HG03354 (cell line): ENCODE data around the gene CPNE4.

Experiments
- ATAC-seq: cut with Tn5 transposase; IDR thresholded peaks from one replicate; pipeline ENCODE4 v1.9.1; 2021; ENCODE audit warnings: mild to moderate bottlenecking; ENCODE audit not compliant: unreplicated experiment, poor library complexity, severe bottlenecking

The CPNE4 gene

GRCh38 chr3:131714585-131715220 is 320.1 kb downstream of the CPNE4 start:
- peak; percentile 78 for ATAC-seq

GRCh38 chr3:131713416-131714123 is 321.2 kb downstream of the CPNE4 start:
- ATAC-seq = no peak

- ATAC-seq = no peak
Observed at GRCh38 chr3:131712662-131713061, 322.2 kb downstream of the CPNE4 start.

GRCh38 chr3:131711114-131711768 is 323.6 kb downstream of the CPNE4 start:
- peak; percentile 31 for ATAC-seq

- ATAC-seq = no peak
Observed at GRCh38 chr3:131708241-131708640, 326.6 kb downstream of the CPNE4 start.

GRCh38 chr3:131705558-131706051 is 329.2 kb downstream of the CPNE4 start:
- peak; percentile 89 for ATAC-seq

GRCh38 chr3:131705099-131705498 is 329.7 kb downstream of the CPNE4 start:
- ATAC-seq = peak; percentile 7

- no peak for ATAC-seq
Observed at GRCh38 chr3:131704098-131704497, 330.7 kb downstream of the CPNE4 start.

- ATAC-seq = no peak
Observed at GRCh38 chr3:131702146-131702545, 332.7 kb downstream of the CPNE4 start.

- ATAC-seq = no peak
Observed at GRCh38 chr3:131701153-131701770, 333.6 kb downstream of the CPNE4 start.

- no peak for ATAC-seq
Observed at GRCh38 chr3:131699001-131699400, 335.8 kb downstream of the CPNE4 start.

- ATAC-seq = no peak
Observed at GRCh38 chr3:131694376-131694775, 340.4 kb downstream of the CPNE4 start.

- ATAC-seq = no peak
Observed at GRCh38 chr3:131692356-131692755, 342.5 kb downstream of the CPNE4 start.

- ATAC-seq = peak; percentile 72
Observed at GRCh38 chr3:131690800-131691199, 344.0 kb downstream of the CPNE4 start.

- no peak for ATAC-seq
Observed at GRCh38 chr3:131688370-131688769, 346.4 kb downstream of the CPNE4 start.

- no peak for ATAC-seq
Observed at GRCh38 chr3:131669600-131669999, 365.2 kb downstream of the CPNE4 start.

GRCh38 chr3:131658771-131659170 is 376.0 kb downstream of the CPNE4 start:
- ATAC-seq = no peak

GRCh38 chr3:131658115-131658514 is 376.7 kb downstream of the CPNE4 start:
- no peak for ATAC-seq

GRCh38 chr3:131655070-131655690 is 379.6 kb downstream of the CPNE4 start:
- no peak for ATAC-seq

GRCh38 chr3:131645638-131646037 is 389.2 kb downstream of the CPNE4 start:
- no peak for ATAC-seq
